PC-9 (cell line): ENCODE data around the gene EIF3K. TPM values are rescaled to one million over a fixed set of nuclear protein-coding genes. Genes with fewer than 3 reads are reported as not detected.
A peak's percentile ranks its signal among the peaks of the same experiment; 100 is the strongest.

Experiments used
- BruUV-seq: library from RNA; stranded (reverse); fragments of 400-500 nt; replicated peaks from 2 replicates; lab custom pipeline; 2021; lab: Mats Ljungman, UMichigan
- CTCF ChIA-PET: fragments of 300-600 bp; sonication (Branson Sonifier 250); formaldehyde crosslinking; loops from one replicate; lab custom pipeline; 2022; ENCODE audit warnings: antibody characterized with exemption; lab: Charles Lee
- POLR2A ChIA-PET: fragments of 300-600 bp; sonication (Branson Sonifier 250); formaldehyde crosslinking; loops from one replicate; lab custom pipeline; 2022; ENCODE audit warnings: antibody characterized with exemption; ENCODE audit not compliant: unreplicated experiment; lab: Charles Lee
- DNase-seq, 2 experiments: peaks; one replicate each; pipeline versions ENCODE4 v3.0.0 to v3.0.0-alpha.2; 2015 to 2022; ENCODE audit warnings: mixed read lengths in 1 of 2
- H2AFZ ChIP-seq: fragments of 200-600 bp; sonication (generic); 2 replicates; pipeline ENCODE4 v1.8.1; 2017; ENCODE audit warnings: antibody characterized with exemption
- H3F3A ChIP-seq: fragments of 200-600 bp; sonication (generic); 2 replicates; pipeline ENCODE4 v1.8.1; 2017; ENCODE audit warnings: antibody characterized with exemption, mild to moderate bottlenecking, low read depth; ENCODE audit not compliant: insufficient read depth
- H3K27ac ChIP-seq: fragments of 200-600 bp; sonication (generic); 2 replicates; pipeline ENCODE4 v1.6.1; 2016; ENCODE audit warnings: mixed run types
- H3K27me3 ChIP-seq: fragments of 200-600 bp; sonication (generic); 2 replicates; pipeline ENCODE4 v1.6.1; 2016; ENCODE audit warnings: low read depth, mixed run types; ENCODE audit not compliant: insufficient read depth
- H3K36me3 ChIP-seq: fragments of 200-600 bp; sonication (generic); 2 replicates; pipeline ENCODE4 v1.6.1; 2016; ENCODE audit warnings: low read depth, mixed run types
- H3K4me1 ChIP-seq: fragments of 200-600 bp; sonication (generic); replicated peaks from 2 replicates; pipeline ENCODE4 v1.6.1; 2016; ENCODE audit warnings: mixed run types; ENCODE audit not compliant: insufficient read depth
- H3K4me2 ChIP-seq: fragments of 200-600 bp; sonication (generic); 2 replicates; pipeline ENCODE4 v1.6.1; 2017; ENCODE audit warnings: mixed run types
- H3K4me3 ChIP-seq: fragments of 200-600 bp; sonication (generic); 2 replicates; pipeline ENCODE4 v1.6.1; 2016; ENCODE audit warnings: mixed run types
- H3K79me2 ChIP-seq: fragments of 200-600 bp; sonication (generic); 2 replicates; pipeline ENCODE4 v1.6.1; 2017; ENCODE audit warnings: low read depth, mixed run types
- H3K9me2 ChIP-seq: fragments of 200-600 bp; sonication (generic); 2 replicates; pipeline ENCODE4 v1.8.1; 2017; ENCODE audit warnings: mild to moderate bottlenecking; ENCODE audit not compliant: insufficient read depth
- H3K9me3 ChIP-seq: fragments of 200-600 bp; sonication (generic); 2 replicates; pipeline ENCODE4 v1.8.1; 2016; ENCODE audit warnings: low read depth; ENCODE audit not compliant: insufficient read depth
- H4K20me1 ChIP-seq: fragments of 200-600 bp; sonication (generic); 2 replicates; pipeline ENCODE4 v1.8.1; 2017; ENCODE audit not compliant: insufficient read depth
- EZH2 ChIP-seq: fragments of 200-600 bp; sonication (generic); IDR thresholded peaks from 2 replicates; pipeline ENCODE4 v1.8.0; 2017; ENCODE audit warnings: antibody characterized with exemption, low read depth
- intact Hi-C: fragments of 100-400 bp; cut with micrococcal nuclease; formaldehyde crosslinking; loops from one replicate; pipeline ENCODE4 v1.10.0; 2022; ENCODE audit not compliant: unreplicated experiment
- total RNA-seq: library from RNA; stranded (reverse); gene quantifications from 2 replicates; pipeline ENCODE4 v1.2.3, GENCODE V29; 2021
- TF ChIP-seq, protein P1 (sequence below): fragments of 200-600 bp; sonication (generic); conservative IDR thresholded peaks from 2 replicates; pipeline ENCODE4 v1.6.1; 2017; ENCODE audit warnings: mixed run types, antibody characterized with exemption, mild to moderate bottlenecking, moderate library complexity

EIF3K gene
- total RNA-seq, 1 experiment from 2014 or later = 230 TPM

DNA sequence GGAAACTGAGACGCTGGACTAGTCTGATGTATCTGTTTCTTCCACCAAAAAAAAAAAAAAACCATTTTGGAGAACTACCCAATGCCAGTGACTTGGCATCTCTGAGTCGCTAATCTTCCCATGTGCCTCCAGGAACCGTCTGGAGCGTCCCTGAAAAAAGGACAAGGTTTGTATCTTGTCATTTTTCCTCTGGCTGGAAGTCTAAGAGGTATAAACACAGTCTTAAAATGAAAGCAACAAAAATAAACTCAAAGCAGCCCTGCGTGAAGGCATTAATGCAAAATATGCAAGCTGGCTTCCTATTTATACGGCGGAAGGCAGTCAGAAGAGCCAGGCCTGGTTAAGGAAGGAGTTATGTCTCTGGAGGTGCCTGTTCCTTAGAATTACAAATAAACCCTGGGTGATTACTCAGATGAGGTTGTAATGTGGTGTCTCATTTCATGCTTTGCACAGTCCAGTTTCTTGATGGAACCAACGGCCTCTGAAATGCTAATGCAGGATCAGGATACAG is 48.7 kb downstream of the EIF3K start:
- H3K27me3 ChIP-seq = no peaks in the 10 kb centered on the region
- peak overlapping the region; percentile 66 for H3K27ac ChIP-seq
- ChIA-PET POLR2A (no interaction called here), CTCF (no interaction called here)
- intact Hi-C loops = loop anchor here (2.0 kb wide), 2 partner anchors 19 to 31 kb away; no protein-coding TSS in a partner anchor
- H3F3A ChIP-seq = peaks cover 88% of the 10 kb centered on the region
- no peaks in the 10 kb centered on the region for H3K9me3 ChIP-seq
- no TSS peak for BruUV-seq
- peaks cover 100% of the 10 kb centered on the region for H3K79me2 ChIP-seq
- no peak overlapping the region for H3K4me2 ChIP-seq
- DNase-seq = no peak
- TF ChIP-seq, protein P1, sequence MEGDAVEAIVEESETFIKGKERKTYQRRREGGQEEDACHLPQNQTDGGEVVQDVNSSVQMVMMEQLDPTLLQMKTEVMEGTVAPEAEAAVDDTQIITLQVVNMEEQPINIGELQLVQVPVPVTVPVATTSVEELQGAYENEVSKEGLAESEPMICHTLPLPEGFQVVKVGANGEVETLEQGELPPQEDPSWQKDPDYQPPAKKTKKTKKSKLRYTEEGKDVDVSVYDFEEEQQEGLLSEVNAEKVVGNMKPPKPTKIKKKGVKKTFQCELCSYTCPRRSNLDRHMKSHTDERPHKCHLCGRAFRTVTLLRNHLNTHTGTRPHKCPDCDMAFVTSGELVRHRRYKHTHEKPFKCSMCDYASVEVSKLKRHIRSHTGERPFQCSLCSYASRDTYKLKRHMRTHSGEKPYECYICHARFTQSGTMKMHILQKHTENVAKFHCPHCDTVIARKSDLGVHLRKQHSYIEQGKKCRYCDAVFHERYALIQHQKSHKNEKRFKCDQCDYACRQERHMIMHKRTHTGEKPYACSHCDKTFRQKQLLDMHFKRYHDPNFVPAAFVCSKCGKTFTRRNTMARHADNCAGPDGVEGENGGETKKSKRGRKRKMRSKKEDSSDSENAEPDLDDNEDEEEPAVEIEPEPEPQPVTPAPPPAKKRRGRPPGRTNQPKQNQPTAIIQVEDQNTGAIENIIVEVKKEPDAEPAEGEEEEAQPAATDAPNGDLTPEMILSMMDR = no peak
- TF ChIP-seq EZH2 = no peak
- H3K9me2 ChIP-seq = no peaks in the 10 kb centered on the region
- no peak overlapping the region for H3K4me3 ChIP-seq
- peaks cover 93% of the 10 kb centered on the region for H4K20me1 ChIP-seq
- no peak overlapping the region for H2AFZ ChIP-seq
- H3K4me1 ChIP-seq = peaks cover 58% of the 10 kb centered on the region
- peaks cover 16% of the 10 kb centered on the region for H3K36me3 ChIP-seq

DNA sequence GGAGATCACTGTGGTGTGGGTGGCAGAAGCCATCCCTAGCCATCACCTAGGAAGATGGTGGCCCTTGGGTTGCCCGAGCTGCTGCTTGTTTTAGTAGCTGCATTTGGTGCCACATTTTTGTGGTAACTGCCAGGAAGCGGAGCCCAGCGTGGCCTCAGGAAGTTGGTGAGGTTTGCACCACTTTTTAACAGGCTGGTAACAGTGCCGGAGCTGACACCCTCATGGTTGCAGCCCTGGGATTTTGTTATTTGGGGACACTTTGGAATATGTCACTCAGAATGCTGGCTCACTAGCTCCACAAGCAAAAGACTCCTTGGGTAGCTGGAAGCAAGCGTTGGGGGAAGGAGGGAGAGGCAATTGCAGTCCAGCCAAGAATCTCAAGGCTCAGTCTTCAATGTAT is 50.6 kb downstream of the EIF3K start:
- peaks cover 96% of the 10 kb centered on the region for H3K79me2 ChIP-seq
- H3K4me2 ChIP-seq = no peak overlapping the region
- peaks cover 40% of the 10 kb centered on the region for H3K4me1 ChIP-seq
- ChIA-PET POLR2A (no interaction called here), CTCF (interaction anchor here (1.2 kb wide), 1 partner anchor 32 kb away, joined by 4 read pairs; no protein-coding TSS in a partner anchor)
- H3K9me2 ChIP-seq = no peaks in the 10 kb centered on the region
- H3F3A ChIP-seq = peaks cover 72% of the 10 kb centered on the region
- peak overlapping the region; percentile 41; the same call in 1 of the 2 replicates for H3K27ac ChIP-seq
- BruUV-seq = no TSS peak
- H3K9me3 ChIP-seq = no peaks in the 10 kb centered on the region
- no peak for DNase-seq
- H3K4me3 ChIP-seq = no peak overlapping the region
- TF ChIP-seq EZH2 = no peak
- TF ChIP-seq, protein P1 = no peak
- peaks cover 88% of the 10 kb centered on the region for H4K20me1 ChIP-seq
- H3K27me3 ChIP-seq = no peaks in the 10 kb centered on the region
- intact Hi-C loops = no loop called here
- peaks cover 19% of the 10 kb centered on the region for H3K36me3 ChIP-seq
- no peak overlapping the region for H2AFZ ChIP-seq

DNA sequence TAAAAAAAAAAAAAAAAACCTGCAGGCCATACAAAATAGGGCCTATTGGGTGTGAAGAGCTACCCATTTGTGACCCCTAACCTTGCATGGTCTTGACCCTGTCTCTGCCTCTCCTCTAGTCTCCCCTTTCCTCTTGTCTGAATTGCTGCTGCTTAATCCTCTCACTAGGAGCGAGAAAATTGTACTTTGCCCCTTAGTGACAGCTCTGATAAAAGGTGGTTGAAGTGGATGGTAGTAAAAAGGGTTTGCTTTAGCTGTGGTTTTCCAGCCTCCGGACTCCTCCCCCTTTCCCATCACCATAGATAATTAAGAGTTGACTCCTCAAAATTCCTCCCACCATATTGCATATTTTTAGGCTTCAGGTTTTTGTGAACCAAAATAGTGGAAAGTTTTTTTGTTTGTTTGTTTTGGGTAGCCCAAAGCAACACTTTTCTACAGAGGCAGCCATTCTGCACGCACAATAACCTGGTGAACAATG is 52.0 kb downstream of the EIF3K start:
- DNase-seq = no peak
- Histone ChIP-seq H3K9me2 (no peaks in the 10 kb centered on the region), H3K4me2 (no peak overlapping the region), H3K27me3 (no peaks in the 10 kb centered on the region), H2AFZ (no peak overlapping the region), H3K4me3 (no peak overlapping the region), H3K36me3 (peaks cover 19% of the 10 kb centered on the region), H3K9me3 (no peaks in the 10 kb centered on the region), H3K79me2 (peaks cover 96% of the 10 kb centered on the region), H3K4me1 (peaks cover 26% of the 10 kb centered on the region), H4K20me1 (peaks cover 88% of the 10 kb centered on the region), H3K27ac (0 out of 2 replicates have a peak overlapping the region, but pooled peaks have one; percentile 30), H3F3A (peaks cover 71% of the 10 kb centered on the region)
- BruUV-seq = no TSS peak
- ChIA-PET POLR2A (interaction anchor here (0.7 kb wide), 1 partner anchor 148 kb away, joined by 4 read pairs; no protein-coding TSS in a partner anchor), CTCF (interaction anchor here (0.5 to 0.7 kb wide), 3 partner anchors 15 to 285 kb away, joined by 4 to 6 read pairs (median 6); no protein-coding TSS in a partner anchor)
- intact Hi-C loops = no loop called here
- TF ChIP-seq, protein P1 = no peak
- TF ChIP-seq EZH2 = no peak
